Measurements from ENCODE around the gene LINGO4.

LINGO4 gene

GRCh38 chr1:151833172-151833900, 28.1 kb upstream of the LINGO4 start:
- DNase-seq, result no peak

- DNase-seq, result peak; percentile 48
Measured at GRCh38 chr1:151832318-151832980, 27.2 kb upstream of the LINGO4 start.

GRCh38 chr1:151831605-151832004, 26.4 kb upstream of the LINGO4 start, which contains the start of gene RORC:
RORC (minus strand) TSS chr1:151831802; CDS start chr1:151831764, 38 bp downstream.
- no peak for DNase-seq

- no peak for DNase-seq
Measured at GRCh38 chr1:151831256-151831591, 26.0 kb upstream of the LINGO4 start.

GRCh38 chr1:151830055-151830454, 24.8 kb upstream of the LINGO4 start:
- DNase-seq, result no peak

GRCh38 chr1:151829352-151830046, 24.3 kb upstream of the LINGO4 start:
- no peak for DNase-seq

GRCh38 chr1:151828921-151829320, 23.7 kb upstream of the LINGO4 start:
- no peak for DNase-seq

- DNase-seq, result no peak
Measured at GRCh38 chr1:151827853-151828252, 22.6 kb upstream of the LINGO4 start.

GRCh38 chr1:151825751-151826660, 20.8 kb upstream of the LINGO4 start:
- DNase-seq, result no peak

- no peak for DNase-seq
Measured at GRCh38 chr1:151825204-151825603, 20.0 kb upstream of the LINGO4 start.

- no peak for DNase-seq
Measured at GRCh38 chr1:151823175-151823574, 18.0 kb upstream of the LINGO4 start.

- no peak for DNase-seq
Measured at GRCh38 chr1:151822404-151822803, 17.2 kb upstream of the LINGO4 start.

- peak; percentile 32 for DNase-seq
Measured at GRCh38 chr1:151820940-151821339, 15.7 kb upstream of the LINGO4 start.

- DNase-seq, result no peak
Measured at GRCh38 chr1:151819976-151820623, 14.9 kb upstream of the LINGO4 start.

- no peak for DNase-seq
Measured at GRCh38 chr1:151819227-151819835, 14.1 kb upstream of the LINGO4 start.

- DNase-seq, result no peak
Measured at GRCh38 chr1:151817353-151817730, 12.1 kb upstream of the LINGO4 start.

GRCh38 chr1:151816548-151817352, 11.5 kb upstream of the LINGO4 start:
- DNase-seq, result no peak

- DNase-seq, result no peak
Measured at GRCh38 chr1:151815716-151816327, 10.6 kb upstream of the LINGO4 start.

GRCh38 chr1:151814971-151815545, 9.8 kb upstream of the LINGO4 start:
- no peak for DNase-seq

GRCh38 chr1:151814426-151814825, 9.2 kb upstream of the LINGO4 start:
- DNase-seq, result no peak

All from NCI-H187 treated with DMSO at 0.1 percent for 48 hours (cell line).